Measurements from ENCODE around the gene EDA. TPM values are rescaled to one million over a fixed set of nuclear protein-coding genes. Genes with fewer than 3 reads are reported as not detected.

Gene EDA
- total and polyA plus RNA-seq, 2 of the 13 experiments (the other 11 are each of a cell fraction or from before 2014, with no cell fraction given) = 8.8 to 11.2 TPM

DNA sequence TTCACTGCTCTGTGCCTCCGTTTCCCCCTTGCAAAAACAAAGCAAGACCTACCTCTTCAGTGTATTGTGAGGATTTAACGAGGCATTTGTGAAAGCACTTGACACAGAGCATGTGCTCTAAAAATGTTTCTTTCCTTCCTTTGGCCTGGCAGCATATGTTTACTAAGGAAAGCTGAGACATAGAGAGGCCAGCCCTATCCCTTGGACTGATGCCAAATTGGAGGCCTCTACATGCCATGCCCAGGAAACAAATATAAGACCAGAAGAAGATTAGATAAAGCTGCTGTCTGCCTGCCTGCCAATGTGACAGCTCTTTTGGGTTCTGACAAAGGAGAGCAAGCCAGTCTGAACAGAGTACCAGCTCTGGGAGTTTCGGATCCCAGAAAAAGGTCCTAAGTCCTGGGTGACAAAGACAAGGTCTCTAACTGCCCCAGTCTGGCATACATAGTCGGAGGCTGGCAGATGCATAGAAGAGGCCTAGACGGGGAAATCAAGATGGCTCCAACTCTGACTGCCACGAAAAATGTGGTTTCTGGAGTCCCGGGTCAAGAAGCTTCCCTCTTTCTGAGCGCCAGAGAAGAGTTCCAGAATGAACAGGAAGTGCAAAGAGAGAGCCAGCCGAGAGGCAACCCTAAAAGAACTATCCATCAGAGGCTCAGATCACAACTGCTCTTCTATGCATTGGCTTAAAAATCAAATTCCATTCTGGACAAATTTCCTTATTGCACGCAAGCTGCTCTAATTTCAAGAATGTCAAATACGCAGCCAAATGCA lies 472.1 kb downstream of the EDA start (continued):
- TF ChIP-seq MEF2D (CRISPR knock-in tag; IDR thresholded peaks at IDR 0.05) = no peak
- no peak for TF ChIP-seq PPARG (CRISPR knock-in tag; conservative IDR thresholded peaks at IDR 0.05)
- no peak for TF ChIP-seq ZSCAN9 (CRISPR knock-in tag; IDR thresholded peaks at IDR 0.05; ENCODE audit: borderline replicate concordance)
- no peak for TF ChIP-seq NR2F2 (IDR thresholded peaks at IDR 0.05; ENCODE audit: borderline replicate concordance, low read depth)
- TF ChIP-seq ZKSCAN1 (IDR thresholded peaks at IDR 0.05; ENCODE audit: low read length) = no peak
- TF ChIP-seq, protein P1, sequence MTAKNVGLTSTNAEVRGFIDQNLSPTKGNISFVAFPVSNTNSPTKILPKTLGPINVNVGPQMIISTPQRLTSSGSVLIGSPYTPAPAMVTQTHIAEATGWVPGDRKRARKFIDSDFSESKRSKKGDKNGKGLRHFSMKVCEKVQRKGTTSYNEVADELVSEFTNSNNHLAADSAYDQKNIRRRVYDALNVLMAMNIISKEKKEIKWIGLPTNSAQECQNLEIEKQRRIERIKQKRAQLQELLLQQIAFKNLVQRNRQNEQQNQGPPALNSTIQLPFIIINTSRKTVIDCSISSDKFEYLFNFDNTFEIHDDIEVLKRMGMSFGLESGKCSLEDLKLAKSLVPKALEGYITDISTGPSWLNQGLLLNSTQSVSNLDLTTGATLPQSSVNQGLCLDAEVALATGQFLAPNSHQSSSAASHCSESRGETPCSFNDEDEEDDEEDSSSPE (CRISPR knock-in tag; IDR thresholded peaks at IDR 0.05) = no peak
- TF ChIP-seq, protein P2, sequence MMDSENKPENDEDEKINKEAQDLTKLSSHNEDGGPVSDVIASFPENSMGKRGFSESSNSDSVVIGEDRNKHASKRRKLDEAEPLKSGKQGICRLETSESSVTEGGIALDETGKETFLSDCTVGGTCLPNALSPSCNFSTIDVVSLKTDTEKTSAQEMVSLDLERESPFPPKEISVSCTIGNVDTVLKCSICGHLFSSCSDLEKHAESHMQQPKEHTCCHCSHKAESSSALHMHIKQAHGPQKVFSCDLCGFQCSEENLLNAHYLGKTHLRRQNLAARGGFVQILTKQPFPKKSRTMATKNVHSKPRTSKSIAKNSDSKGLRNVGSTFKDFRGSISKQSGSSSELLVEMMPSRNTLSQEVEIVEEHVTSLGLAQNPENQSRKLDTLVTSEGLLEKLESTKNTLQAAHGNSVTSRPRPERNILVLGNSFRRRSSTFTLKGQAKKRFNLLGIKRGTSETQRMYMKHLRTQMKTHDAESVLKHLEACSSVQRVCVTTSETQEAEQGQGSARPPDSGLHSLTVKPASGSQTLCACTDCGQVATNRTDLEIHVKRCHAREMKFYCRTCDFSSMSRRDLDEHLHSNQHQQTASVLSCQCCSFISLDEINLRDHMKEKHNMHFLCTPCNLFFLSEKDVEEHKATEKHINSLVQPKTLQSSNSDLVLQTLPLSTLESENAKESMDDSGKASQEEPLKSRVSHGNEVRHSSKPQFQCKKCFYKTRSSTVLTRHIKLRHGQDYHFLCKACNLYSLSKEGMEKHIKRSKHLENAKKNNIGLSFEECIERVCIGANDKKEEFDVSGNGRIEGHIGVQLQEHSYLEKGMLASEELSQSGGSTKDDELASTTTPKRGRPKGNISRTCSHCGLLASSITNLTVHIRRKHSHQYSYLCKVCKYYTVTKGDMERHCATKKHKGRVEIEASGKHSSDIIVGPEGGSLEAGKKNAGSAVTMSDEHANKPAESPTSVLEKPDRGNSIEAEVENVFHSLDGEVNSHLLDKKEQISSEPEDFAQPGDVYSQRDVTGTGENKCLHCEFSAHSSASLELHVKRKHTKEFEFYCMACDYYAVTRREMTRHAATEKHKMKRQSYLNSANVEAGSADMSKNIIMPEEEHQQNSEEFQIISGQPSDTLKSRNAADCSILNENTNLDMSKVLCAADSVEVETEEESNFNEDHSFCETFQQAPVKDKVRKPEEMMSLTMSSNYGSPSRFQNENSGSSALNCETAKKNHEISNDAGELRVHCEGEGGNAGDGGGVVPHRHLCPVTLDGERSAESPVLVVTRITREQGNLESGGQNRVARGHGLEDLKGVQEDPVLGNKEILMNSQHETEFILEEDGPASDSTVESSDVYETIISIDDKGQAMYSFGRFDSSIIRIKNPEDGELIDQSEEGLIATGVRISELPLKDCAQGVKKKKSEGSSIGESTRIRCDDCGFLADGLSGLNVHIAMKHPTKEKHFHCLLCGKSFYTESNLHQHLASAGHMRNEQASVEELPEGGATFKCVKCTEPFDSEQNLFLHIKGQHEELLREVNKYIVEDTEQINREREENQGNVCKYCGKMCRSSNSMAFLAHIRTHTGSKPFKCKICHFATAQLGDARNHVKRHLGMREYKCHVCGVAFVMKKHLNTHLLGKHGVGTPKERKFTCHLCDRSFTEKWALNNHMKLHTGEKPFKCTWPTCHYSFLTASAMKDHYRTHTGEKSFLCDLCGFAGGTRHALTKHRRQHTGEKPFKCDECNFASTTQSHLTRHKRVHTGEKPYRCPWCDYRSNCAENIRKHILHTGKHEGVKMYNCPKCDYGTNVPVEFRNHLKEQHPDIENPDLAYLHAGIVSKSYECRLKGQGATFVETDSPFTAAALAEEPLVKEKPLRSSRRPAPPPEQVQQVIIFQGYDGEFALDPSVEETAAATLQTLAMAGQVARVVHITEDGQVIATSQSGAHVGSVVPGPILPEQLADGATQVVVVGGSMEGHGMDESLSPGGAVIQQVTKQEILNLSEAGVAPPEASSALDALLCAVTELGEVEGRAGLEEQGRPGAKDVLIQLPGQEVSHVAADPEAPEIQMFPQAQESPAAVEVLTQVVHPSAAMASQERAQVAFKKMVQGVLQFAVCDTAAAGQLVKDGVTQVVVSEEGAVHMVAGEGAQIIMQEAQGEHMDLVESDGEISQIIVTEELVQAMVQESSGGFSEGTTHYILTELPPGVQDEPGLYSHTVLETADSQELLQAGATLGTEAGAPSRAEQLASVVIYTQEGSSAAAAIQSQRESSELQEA (CRISPR knock-in tag; IDR thresholded peaks at IDR 0.05; ENCODE audit: not compliant biosample characterization) = no peak
- TF ChIP-seq, protein P3, sequence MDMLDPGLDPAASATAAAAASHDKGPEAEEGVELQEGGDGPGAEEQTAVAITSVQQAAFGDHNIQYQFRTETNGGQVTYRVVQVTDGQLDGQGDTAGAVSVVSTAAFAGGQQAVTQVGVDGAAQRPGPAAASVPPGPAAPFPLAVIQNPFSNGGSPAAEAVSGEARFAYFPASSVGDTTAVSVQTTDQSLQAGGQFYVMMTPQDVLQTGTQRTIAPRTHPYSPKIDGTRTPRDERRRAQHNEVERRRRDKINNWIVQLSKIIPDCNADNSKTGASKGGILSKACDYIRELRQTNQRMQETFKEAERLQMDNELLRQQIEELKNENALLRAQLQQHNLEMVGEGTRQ (IDR thresholded peaks at IDR 0.05; ENCODE audit: low read depth, low read length) = no peak
- TF ChIP-seq, protein P3 (CRISPR knock-in tag; IDR thresholded peaks at IDR 0.05; ENCODE audit: borderline replicate concordance) = no peak
- TF ChIP-seq, protein P4, sequence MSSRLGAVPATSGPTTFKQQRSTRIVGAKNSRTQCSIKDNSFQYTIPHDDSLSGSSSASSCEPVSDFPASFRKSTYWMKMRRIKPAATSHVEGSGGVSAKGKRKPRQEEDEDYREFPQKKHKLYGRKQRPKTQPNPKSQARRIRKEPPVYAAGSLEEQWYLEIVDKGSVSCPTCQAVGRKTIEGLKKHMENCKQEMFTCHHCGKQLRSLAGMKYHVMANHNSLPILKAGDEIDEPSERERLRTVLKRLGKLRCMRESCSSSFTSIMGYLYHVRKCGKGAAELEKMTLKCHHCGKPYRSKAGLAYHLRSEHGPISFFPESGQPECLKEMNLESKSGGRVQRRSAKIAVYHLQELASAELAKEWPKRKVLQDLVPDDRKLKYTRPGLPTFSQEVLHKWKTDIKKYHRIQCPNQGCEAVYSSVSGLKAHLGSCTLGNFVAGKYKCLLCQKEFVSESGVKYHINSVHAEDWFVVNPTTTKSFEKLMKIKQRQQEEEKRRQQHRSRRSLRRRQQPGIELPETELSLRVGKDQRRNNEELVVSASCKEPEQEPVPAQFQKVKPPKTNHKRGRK (CRISPR knock-in tag; IDR thresholded peaks at IDR 0.05) = no peak
